Stimulated activated naive B cell treated with anti-CD40 and anti-IgM and Interleukin-4, amounts not matched to agents 10 μg/mL and 1 μg/mL and 100 μg/mL, for 72 hours (primary cell): ENCODE measurements around the gene KRT1.
"Not testable (repeated sequence)": the region's sequence is repeated elsewhere in the genome, so short reads cannot be mapped to it uniquely, and the experiment has no call there.

Experiments
- ATAC-seq, 2 donors: fragments of 150-1000 bp; cut with Tn5 transposase; replicated peaks; 2 replicates each; pipeline ENCODE4 v1.10.0; 2021; ENCODE audit warnings: moderate library complexity in 1 of 2
- DNase-seq: peaks from one replicate; pipeline ENCODE4 v3.0.0; 2021
- H3K27ac Mint-ChIP-seq: one replicate; pipeline ENCODE4 v1.8.0; 2022; ENCODE audit warnings: mild to moderate bottlenecking, mixed read lengths
- H3K27me3 Mint-ChIP-seq, 2 donors: one replicate each; pipeline ENCODE4 v1.8.0; 2022; ENCODE audit warnings: mixed read lengths in 2 of 2
- H3K36me3 Mint-ChIP-seq, 2 donors: one replicate each; pipeline ENCODE4 v1.8.0; 2022; ENCODE audit warnings: mixed read lengths in 2 of 2, mild to moderate bottlenecking in 1 of 2
- H3K4me1 Mint-ChIP-seq, 2 donors: one replicate each; pipeline ENCODE4 v1.8.0; 2022; ENCODE audit warnings: mixed read lengths in 2 of 2, mild to moderate bottlenecking in 1 of 2
- H3K4me3 Mint-ChIP-seq, 2 donors: one replicate each; pipeline ENCODE4 v1.8.0; 2022; ENCODE audit warnings: mild to moderate bottlenecking in 2 of 2, mixed read lengths in 2 of 2, moderate library complexity in 1 of 2
- H3K9me3 Mint-ChIP-seq, 2 donors: one replicate each; pipeline ENCODE4 v1.8.0; 2022; ENCODE audit warnings: mixed read lengths in 2 of 2, mild to moderate bottlenecking in 1 of 2

Gene KRT1

GRCh38 chr12:52680363-52680762 is at the start of gene KRT1:
TSS of gene KRT1 (minus strand) at chr12:52680407. CDS start at chr12:52680348, 59 bp downstream.
- ATAC-seq (no peak), DNase-seq (no peak)
- H3K4me3 Mint-ChIP-seq, result no peak within 1 kb of the TSS
- H3K4me1 Mint-ChIP-seq, result no peaks in the 10 kb centered on the region
- peaks cover 26 to 32% of the 10 kb centered on the region in 2 donors for H3K27me3 Mint-ChIP-seq
- no peaks in the 10 kb centered on the region for H3K9me3 Mint-ChIP-seq
- H3K27ac Mint-ChIP-seq, result no peak within 1 kb of the TSS
- H3K36me3 Mint-ChIP-seq, result no peaks in the 10 kb centered on the region

GRCh38 chr12:52729147-52729546 is 48.9 kb upstream of the KRT1 start:
- H3K9me3 Mint-ChIP-seq, result peaks cover 0 to 3% of the 10 kb centered on the region in 2 donors
- H3K4me1 Mint-ChIP-seq, result no peaks in the 10 kb centered on the region
- H3K36me3 Mint-ChIP-seq, result no peaks in the 10 kb centered on the region
- H3K27ac Mint-ChIP-seq, result no peak overlapping the region
- H3K27me3 Mint-ChIP-seq, result peaks cover under 1 to 8% of the 10 kb centered on the region in 2 donors
- ATAC-seq (no peak), DNase-seq (no peak)
- H3K4me3 Mint-ChIP-seq, result no peak overlapping the region

- ATAC-seq (no peak), DNase-seq (no peak)
- no peaks in the 10 kb centered on the region for H3K4me1 Mint-ChIP-seq
- H3K27me3 Mint-ChIP-seq, result peaks cover under 1 to 8% of the 10 kb centered on the region in 2 donors
- no peak overlapping the region for H3K4me3 Mint-ChIP-seq
- no peak overlapping the region for H3K27ac Mint-ChIP-seq
- H3K36me3 Mint-ChIP-seq, result no peaks in the 10 kb centered on the region
- peaks cover 0 to 3% of the 10 kb centered on the region in 2 donors for H3K9me3 Mint-ChIP-seq
Measured at GRCh38 chr12:52728374-52728773, 48.2 kb upstream of the KRT1 start.

GRCh38 chr12:52727037-52727436 is 46.8 kb upstream of the KRT1 start:
- H3K36me3 Mint-ChIP-seq, result no peaks in the 10 kb centered on the region
- H3K4me3 Mint-ChIP-seq, result no peak overlapping the region
- no peak for DNase-seq
- peaks cover 0 to 1% of the 10 kb centered on the region in 2 donors for H3K9me3 Mint-ChIP-seq
- no peak for ATAC-seq
- no peaks in the 10 kb centered on the region for H3K4me1 Mint-ChIP-seq
- no peak overlapping the region for H3K27ac Mint-ChIP-seq
- peaks cover 8% of the 10 kb centered on the region in 2 donors for H3K27me3 Mint-ChIP-seq

- peaks cover 8 to 11% of the 10 kb centered on the region in 2 donors for H3K27me3 Mint-ChIP-seq
- H3K4me1 Mint-ChIP-seq, result no peaks in the 10 kb centered on the region
Measured at GRCh38 chr12:52726451-52726850, 46.2 kb upstream of the KRT1 start.

GRCh38 chr12:52724384-52724783 is 44.2 kb upstream of the KRT1 start:
- no peaks in the 10 kb centered on the region for H3K36me3 Mint-ChIP-seq
- H3K4me3 Mint-ChIP-seq, result no peak overlapping the region
- H3K4me1 Mint-ChIP-seq, result no peaks in the 10 kb centered on the region
- H3K27me3 Mint-ChIP-seq, result peaks cover 8 to 11% of the 10 kb centered on the region in 2 donors
- H3K9me3 Mint-ChIP-seq, result no peaks in the 10 kb centered on the region
- ATAC-seq, result no peak
- DNase-seq, result no peak
- H3K27ac Mint-ChIP-seq, result no peak overlapping the region

More at GRCh38 chr12:52726451-52726850, 46.2 kb upstream of the KRT1 start:
- H3K9me3 Mint-ChIP-seq, result peaks cover 0 to 1% of the 10 kb centered on the region in 2 donors
- ATAC-seq, result no peak
- no peak for DNase-seq
- H3K36me3 Mint-ChIP-seq, result no peaks in the 10 kb centered on the region
- H3K27ac Mint-ChIP-seq, result no peak overlapping the region
- H3K4me3 Mint-ChIP-seq, result no peak overlapping the region

- no peak overlapping the region for H3K27ac Mint-ChIP-seq
- H3K27me3 Mint-ChIP-seq, result peaks cover 15 to 18% of the 10 kb centered on the region in 2 donors
- ATAC-seq (no peak), DNase-seq (no peak)
- no peak overlapping the region for H3K4me3 Mint-ChIP-seq
- no peaks in the 10 kb centered on the region for H3K9me3 Mint-ChIP-seq
- H3K4me1 Mint-ChIP-seq, result no peaks in the 10 kb centered on the region
- no peaks in the 10 kb centered on the region for H3K36me3 Mint-ChIP-seq
Measured at GRCh38 chr12:52722680-52723079, 42.5 kb upstream of the KRT1 start.

- Mint-ChIP-seq H3K4me1 (no peaks in the 10 kb centered on the region), H3K9me3 (no peaks in the 10 kb centered on the region), H3K36me3 (no peaks in the 10 kb centered on the region), H3K4me3 (no peak overlapping the region), H3K27me3 (peaks cover 15 to 25% of the 10 kb centered on the region in 2 donors), H3K27ac (no peak overlapping the region)
- DNase-seq (no peak), ATAC-seq (no peak)
Measured at GRCh38 chr12:52721838-52722470, 41.7 kb upstream of the KRT1 start.

GRCh38 chr12:52720365-52720886 is 40.2 kb upstream of the KRT1 start:
- Mint-ChIP-seq H3K9me3 (no peaks in the 10 kb centered on the region), H3K27ac (no peak overlapping the region), H3K4me1 (no peaks in the 10 kb centered on the region), H3K27me3 (peaks cover 25 to 40% of the 10 kb centered on the region in 2 donors), H3K36me3 (no peaks in the 10 kb centered on the region), H3K4me3 (no peak overlapping the region)
- DNase-seq, result no peak
- ATAC-seq, result no peak

GRCh38 chr12:52716061-52716460 is 35.9 kb upstream of the KRT1 start:
- Mint-ChIP-seq H3K27me3 (peaks cover 43 to 64% of the 10 kb centered on the region in 2 donors), H3K27ac (no peak overlapping the region), H3K4me3 (no peak overlapping the region)

GRCh38 chr12:52715416-52715815 is 35.2 kb upstream of the KRT1 start:
- Mint-ChIP-seq H3K4me3 (no peak overlapping the region), H3K4me1 (no peaks in the 10 kb centered on the region), H3K9me3 (no peaks in the 10 kb centered on the region), H3K27ac (no peak overlapping the region), H3K27me3 (peaks cover 43 to 64% of the 10 kb centered on the region in 2 donors), H3K36me3 (no peaks in the 10 kb centered on the region)
- DNase-seq, result no peak
- ATAC-seq, result no peak

More at GRCh38 chr12:52716061-52716460, 35.9 kb upstream of the KRT1 start:
- DNase-seq (no peak), ATAC-seq (no peak)
- Mint-ChIP-seq H3K4me1 (no peaks in the 10 kb centered on the region), H3K9me3 (no peaks in the 10 kb centered on the region), H3K36me3 (no peaks in the 10 kb centered on the region)

- H3K27me3 Mint-ChIP-seq, result peaks cover 43 to 64% of the 10 kb centered on the region in 2 donors
- DNase-seq, result no peak
- no peak overlapping the region for H3K4me3 Mint-ChIP-seq
- H3K27ac Mint-ChIP-seq, result no peak overlapping the region
- H3K4me1 Mint-ChIP-seq, result no peaks in the 10 kb centered on the region
- H3K36me3 Mint-ChIP-seq, result no peaks in the 10 kb centered on the region
- no peak for ATAC-seq
- no peaks in the 10 kb centered on the region for H3K9me3 Mint-ChIP-seq
Measured at GRCh38 chr12:52714887-52715281, 34.7 kb upstream of the KRT1 start.

- ATAC-seq, result no peak
- DNase-seq, result no peak
- no peaks in the 10 kb centered on the region for H3K9me3 Mint-ChIP-seq
- no peaks in the 10 kb centered on the region for H3K36me3 Mint-ChIP-seq
- H3K27ac Mint-ChIP-seq, result no peak overlapping the region
- peaks cover 43 to 64% of the 10 kb centered on the region in 2 donors for H3K27me3 Mint-ChIP-seq
- H3K4me1 Mint-ChIP-seq, result no peaks in the 10 kb centered on the region
- H3K4me3 Mint-ChIP-seq, result peak overlapping the region in 1 of 2 donors; percentile 14
Measured at GRCh38 chr12:52713960-52714886, 34.0 kb upstream of the KRT1 start.

GRCh38 chr12:52712122-52712521 is 31.9 kb upstream of the KRT1 start:
- DNase-seq, H3K36me3 Mint-ChIP-seq, ATAC-seq, H3K4me1 Mint-ChIP-seq, H3K4me3 Mint-ChIP-seq, H3K27ac Mint-ChIP-seq, H3K9me3 Mint-ChIP-seq: not testable (repeated sequence)
- peaks cover 40 to 52% of the 10 kb centered on the region in 2 donors for H3K27me3 Mint-ChIP-seq
